H1 (cell line): ENCODE data around the gene GRAMD4.

Experiments used
- CEBPB ChIP-seq: IDR thresholded peaks from 2 replicates; pipeline ENCODE4 v1.6.1; 2012; ENCODE audit warnings: low read depth, low read length
- CHD2 ChIP-seq: IDR thresholded peaks from 2 replicates; pipeline ENCODE4 v1.6.1; 2012; ENCODE audit warnings: low read length, improper control_type of control experiment
- EP300 ChIP-seq, 2 experiments: IDR thresholded peaks; 1 replicate in 1 of 2; 2 replicates in 1 of 2; pipeline ENCODE4 v1.6.1; 2011 to 2012; ENCODE audit warnings: low read depth in 2 of 2, low read length in 2 of 2, mild to moderate bottlenecking in 2 of 2, borderline replicate concordance in 1 of 2, inconsistent platforms in 1 of 2, moderate library complexity in 1 of 2
- EZH2 ChIP-seq: fragments of 200-600 bp; sonication (generic); IDR thresholded peaks from 2 replicates; pipeline ENCODE4 v1.7.1; 2012; ENCODE audit warnings: low read depth, mild to moderate bottlenecking, moderate library complexity, low read length, inconsistent platforms; ENCODE audit not compliant: severe bottlenecking
- HDAC6 ChIP-seq: IDR thresholded peaks from one replicate; pipeline ENCODE4 v1.7.1; 2012; ENCODE audit warnings: low read depth, mild to moderate bottlenecking, inconsistent platforms, low read length, moderate library complexity
- NRF1 ChIP-seq: IDR thresholded peaks from 2 replicates; pipeline ENCODE4 v1.6.1; 2011; ENCODE audit warnings: mild to moderate bottlenecking, low read depth, low read length, improper control_type of control experiment
- POLR2A ChIP-seq, 2 experiments: IDR thresholded peaks; 1 replicate in 1 of 2; 2 replicates in 1 of 2; pipeline ENCODE4 v1.6.1; 2011; ENCODE audit warnings: low read depth in 2 of 2, low read length in 2 of 2, mild to moderate bottlenecking in 2 of 2; ENCODE audit errors: control extremely low read depth in 1 of 2
- POLR2AphosphoS5 ChIP-seq: IDR thresholded peaks from 2 replicates; pipeline ENCODE4 v1.6.1; 2011; ENCODE audit warnings: low read depth, low read length
- SP2 ChIP-seq: IDR thresholded peaks from 2 replicates; pipeline ENCODE4 v1.6.1; 2012; ENCODE audit warnings: mild to moderate bottlenecking, low read length, inconsistent platforms
- TF ChIP-seq, protein P1 (sequence below), 3 experiments: IDR thresholded peaks; 1 replicate in 2 of 3; 2 replicates in 1 of 3; pipeline versions ENCODE4 v1.5.1 to v1.6.1; 2011; ENCODE audit warnings: low read length in 3 of 3, mild to moderate bottlenecking in 3 of 3, inconsistent platforms in 2 of 3, low read depth in 1 of 3, moderate library complexity in 1 of 3; ENCODE audit not compliant: insufficient read depth in 1 of 3; ENCODE audit errors: control extremely low read depth in 1 of 3
- TF ChIP-seq, protein P2 (sequence below): IDR thresholded peaks from 2 replicates; pipeline ENCODE4 v1.6.1; 2011; ENCODE audit warnings: low read length, improper control_type of control experiment

DNA sequence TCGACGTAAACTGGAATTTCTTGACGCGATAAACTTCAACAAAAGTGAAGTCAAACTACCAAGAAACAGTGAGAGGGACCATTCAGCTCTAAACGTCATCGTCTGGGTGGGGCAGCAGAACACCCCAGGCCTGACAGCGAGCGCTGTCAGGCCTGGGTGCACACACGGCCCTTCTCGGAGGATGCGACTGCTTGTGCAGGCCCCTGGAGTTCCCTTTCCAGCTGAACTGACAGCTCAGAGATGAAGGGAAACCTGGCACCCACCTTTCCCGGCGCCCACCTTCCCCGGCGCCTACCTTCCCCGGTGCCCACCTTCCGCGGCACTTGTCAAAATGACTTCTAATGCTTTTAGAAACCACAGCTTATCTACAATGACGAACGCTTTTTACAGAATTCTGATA lies 70.0 kb downstream of the GRAMD4 start:
- no peak for TF ChIP-seq POLR2A (IDR thresholded peaks at IDR 0.05; ENCODE audit: control extremely low read depth in 1 of 2, low read depth in 2 of 2, low read length in 2 of 2)
- TF ChIP-seq HDAC6 = no peak
- no peak for TF ChIP-seq NRF1
- TF ChIP-seq EZH2 = no peak
- no peak for TF ChIP-seq CEBPB
- TF ChIP-seq, protein P1, sequence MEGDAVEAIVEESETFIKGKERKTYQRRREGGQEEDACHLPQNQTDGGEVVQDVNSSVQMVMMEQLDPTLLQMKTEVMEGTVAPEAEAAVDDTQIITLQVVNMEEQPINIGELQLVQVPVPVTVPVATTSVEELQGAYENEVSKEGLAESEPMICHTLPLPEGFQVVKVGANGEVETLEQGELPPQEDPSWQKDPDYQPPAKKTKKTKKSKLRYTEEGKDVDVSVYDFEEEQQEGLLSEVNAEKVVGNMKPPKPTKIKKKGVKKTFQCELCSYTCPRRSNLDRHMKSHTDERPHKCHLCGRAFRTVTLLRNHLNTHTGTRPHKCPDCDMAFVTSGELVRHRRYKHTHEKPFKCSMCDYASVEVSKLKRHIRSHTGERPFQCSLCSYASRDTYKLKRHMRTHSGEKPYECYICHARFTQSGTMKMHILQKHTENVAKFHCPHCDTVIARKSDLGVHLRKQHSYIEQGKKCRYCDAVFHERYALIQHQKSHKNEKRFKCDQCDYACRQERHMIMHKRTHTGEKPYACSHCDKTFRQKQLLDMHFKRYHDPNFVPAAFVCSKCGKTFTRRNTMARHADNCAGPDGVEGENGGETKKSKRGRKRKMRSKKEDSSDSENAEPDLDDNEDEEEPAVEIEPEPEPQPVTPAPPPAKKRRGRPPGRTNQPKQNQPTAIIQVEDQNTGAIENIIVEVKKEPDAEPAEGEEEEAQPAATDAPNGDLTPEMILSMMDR (IDR thresholded peaks at IDR 0.05; ENCODE audit: control extremely low read depth in 1 of 3, insufficient read depth in 1 of 3, low read depth in 1 of 3, low read length in 3 of 3) = no peak
- no peak for TF ChIP-seq POLR2AphosphoS5
- TF ChIP-seq EP300 (IDR thresholded peaks at IDR 0.05; ENCODE audit: borderline replicate concordance in 1 of 2, low read depth in 2 of 2, low read length in 2 of 2) = no peak
- TF ChIP-seq SP2 = no peak
- TF ChIP-seq, protein P2, sequence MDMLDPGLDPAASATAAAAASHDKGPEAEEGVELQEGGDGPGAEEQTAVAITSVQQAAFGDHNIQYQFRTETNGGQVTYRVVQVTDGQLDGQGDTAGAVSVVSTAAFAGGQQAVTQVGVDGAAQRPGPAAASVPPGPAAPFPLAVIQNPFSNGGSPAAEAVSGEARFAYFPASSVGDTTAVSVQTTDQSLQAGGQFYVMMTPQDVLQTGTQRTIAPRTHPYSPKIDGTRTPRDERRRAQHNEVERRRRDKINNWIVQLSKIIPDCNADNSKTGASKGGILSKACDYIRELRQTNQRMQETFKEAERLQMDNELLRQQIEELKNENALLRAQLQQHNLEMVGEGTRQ = no peak
- TF ChIP-seq CHD2 = no peak
